Ishikawa (cell line): ENCODE data around the gene METTL15.

Source experiments
- CEBPB ChIP-seq: IDR thresholded peaks from 2 replicates; pipeline ENCODE4 v1.6.1; 2012
- CREB1 ChIP-seq: IDR thresholded peaks from 2 replicates; pipeline ENCODE4 v1.6.1; 2012; ENCODE audit warnings: low read depth
- EGR1 ChIP-seq: IDR thresholded peaks from 2 replicates; pipeline ENCODE4 v1.6.1; 2012
- EP300 ChIP-seq: IDR thresholded peaks from 2 replicates; pipeline ENCODE4 v1.6.1; 2012; ENCODE audit warnings: borderline replicate concordance
- FOXM1 ChIP-seq: IDR thresholded peaks from 2 replicates; pipeline ENCODE4 v1.6.1; 2012; ENCODE audit warnings: low read depth, borderline replicate concordance
- MAX ChIP-seq: IDR thresholded peaks from 2 replicates; pipeline ENCODE4 v1.6.1; 2012
- NFIC ChIP-seq: IDR thresholded peaks from 2 replicates; pipeline ENCODE4 v1.6.1; 2012
- RAD21 ChIP-seq: IDR thresholded peaks from 2 replicates; pipeline ENCODE4 v1.6.1; 2012; ENCODE audit warnings: low read depth
- REST ChIP-seq: IDR thresholded peaks from 2 replicates; pipeline ENCODE4 v1.6.1; 2012; ENCODE audit warnings: low read depth, mild to moderate bottlenecking
- TAF1 ChIP-seq: IDR thresholded peaks from 2 replicates; pipeline ENCODE4 v1.6.1; 2012; ENCODE audit warnings: low read depth, mild to moderate bottlenecking
- TCF12 ChIP-seq: IDR thresholded peaks from 2 replicates; pipeline ENCODE4 v1.6.1; 2012; ENCODE audit warnings: low read depth
- TEAD4 ChIP-seq: IDR thresholded peaks from 2 replicates; pipeline ENCODE4 v1.6.1; 2012
- USF1 ChIP-seq: IDR thresholded peaks from 2 replicates; pipeline ENCODE4 v1.6.1; 2012
- YY1 ChIP-seq: IDR thresholded peaks from 2 replicates; pipeline ENCODE4 v1.6.1; 2012; ENCODE audit warnings: low read depth
- ZBTB7A ChIP-seq: IDR thresholded peaks from 2 replicates; pipeline ENCODE4 v1.6.1; 2012; ENCODE audit warnings: low read depth

The METTL15 gene

GRCh38 chr11:28343304-28344233 is 235.4 kb downstream of the METTL15 start:
- TF ChIP-seq MAX (no peak), CREB1 (no peak), TEAD4 (no peak), CEBPB (no peak), NFIC (no peak)

GRCh38 chr11:28346209-28346608 is 238.0 kb downstream of the METTL15 start:
- TF ChIP-seq CEBPB: peak; percentile 38; the same call in 1 of the 2 replicates
- no peak for TF ChIP-seq USF1

GRCh38 chr11:28346721-28347120 is 238.5 kb downstream of the METTL15 start:
- TF ChIP-seq TEAD4 (no peak), USF1 (no peak), EP300 (no peak), ZBTB7A (no peak), EGR1 (no peak), TCF12 (no peak), TAF1 (no peak), YY1 (no peak), CREB1 (no peak), REST (no peak), CEBPB (no peak), MAX (no peak), NFIC (no peak), RAD21 (no peak), FOXM1 (no peak)

GRCh38 chr11:28347371-28347770 is 239.2 kb downstream of the METTL15 start:
- TF ChIP-seq FOXM1: no peak
- TF ChIP-seq CEBPB: no peak
- TF ChIP-seq USF1: no peak
- no peak for TF ChIP-seq REST
- TF ChIP-seq TAF1: no peak
- TF ChIP-seq ZBTB7A: no peak

- TF ChIP-seq CREB1 (no peak), MAX (no peak), FOXM1 (no peak), TEAD4 (no peak), NFIC (no peak), TAF1 (no peak), EP300 (no peak), CEBPB (no peak), EGR1 (no peak), YY1 (no peak), USF1 (no peak), TCF12 (no peak), REST (no peak), ZBTB7A (no peak), RAD21 (no peak)
These were observed 242.0 kb downstream of the METTL15 start for GRCh38 chr11:28350216-28350615.
